ENCODE measurements around the gene UGT1A10. TPM values are rescaled to one million over a fixed set of nuclear protein-coding genes. Genes with fewer than 3 reads are reported as not detected.

Gene UGT1A10
- total and polyA plus RNA-seq, 2 of the 13 experiments (the other 11 are each of a cell fraction or from before 2014, with no cell fraction given), result not detected

GRCh38 chr2:233756429-233757081, 120.3 kb downstream of the UGT1A10 start (continued):
- no peak for TF ChIP-seq MLLT10 (CRISPR knock-in tag; IDR thresholded peaks at IDR 0.05)
- no peak for TF ChIP-seq ZNF597 (CRISPR knock-in tag; IDR thresholded peaks at IDR 0.05)
- peak; percentile 70; the same call in 1 of the 2 replicates for TF ChIP-seq ZNF281 (CRISPR knock-in tag; IDR thresholded peaks at IDR 0.05; ENCODE audit: borderline replicate concordance)
- no peak for TF ChIP-seq RFXAP (CRISPR knock-in tag; IDR thresholded peaks at IDR 0.05; ENCODE audit: borderline replicate concordance)
- TF ChIP-seq NCOR1 (IDR thresholded peaks at IDR 0.05; ENCODE audit: borderline replicate concordance, low read length), result peak; percentile 99
- TF ChIP-seq ZNF136 (CRISPR knock-in tag; IDR thresholded peaks at IDR 0.05; ENCODE audit: low read depth), result no peak
- TF ChIP-seq AFF4 (CRISPR knock-in tag; IDR thresholded peaks at IDR 0.05), result no peak
- TF ChIP-seq ZNF792 (CRISPR knock-in tag; IDR thresholded peaks at IDR 0.05), result peak; percentile 66; the same call in 1 of the 2 replicates
- 0 out of 2 replicates have a peak, but pooled peaks have one; percentile 33 for TF ChIP-seq KLF9 (CRISPR knock-in tag; IDR thresholded peaks at IDR 0.05; ENCODE audit: low read depth)
- TF ChIP-seq ZFP82 (CRISPR knock-in tag; IDR thresholded peaks at IDR 0.05; ENCODE audit: borderline replicate concordance), result no peak
- TF ChIP-seq ZFP90 (CRISPR knock-in tag; IDR thresholded peaks at IDR 0.05; ENCODE audit: borderline replicate concordance), result peak; percentile 80; the same call in 1 of the 2 replicates
- TF ChIP-seq RERE (CRISPR knock-in tag; IDR thresholded peaks at IDR 0.05; ENCODE audit: low read depth), result peak; percentile 100
- peak; percentile 93 for TF ChIP-seq MEF2D (CRISPR knock-in tag; IDR thresholded peaks at IDR 0.05)
- peak; percentile 100 for TF ChIP-seq TBL1XR1 (IDR thresholded peaks at IDR 0.05; ENCODE audit: borderline replicate concordance, low read length, partially characterized antibody)
- TF ChIP-seq ZNF12 (CRISPR knock-in tag; IDR thresholded peaks at IDR 0.05), result peak; percentile 61; the same call in 1 of the 2 replicates
- peak; percentile 82; the same call in 1 of the 2 replicates for TF ChIP-seq CEBPB (IDR thresholded peaks at IDR 0.05; ENCODE audit: borderline replicate concordance, low read depth, low read length)
